ENCODE results near the gene GALNT8. TPM values are rescaled to one million over a fixed set of nuclear protein-coding genes. Genes with fewer than 3 reads are reported as not detected.

Gene GALNT8
- total and polyA plus RNA-seq, 9 of the 15 experiments (the other 6 are each of a cell fraction or from before 2014, with no cell fraction given), result 0.11 to 0.23 (median 0.21) TPM; not detected in 6

DNA sequence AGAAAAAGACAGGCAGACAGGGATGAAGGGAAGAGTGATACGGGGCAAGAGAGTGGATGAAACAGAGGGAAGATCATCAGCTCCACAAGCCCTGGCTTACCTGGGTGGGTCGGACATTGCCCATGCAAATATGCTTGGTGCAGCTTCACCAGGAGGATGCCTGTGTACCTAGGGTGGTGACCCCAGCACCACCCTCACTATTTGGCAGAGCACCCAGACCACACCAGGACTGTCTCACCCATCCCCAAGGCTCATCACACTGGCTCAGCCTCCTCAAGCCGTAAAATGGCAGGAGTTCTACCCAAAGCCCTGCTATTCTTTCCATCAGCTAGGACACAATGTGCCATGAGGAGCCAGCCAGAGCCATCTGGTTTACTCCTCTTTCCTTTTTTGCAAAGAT lies 3.0 kb downstream of the GALNT8 start:
- TF ChIP-seq CXXC5 (CRISPR knock-in tag; IDR thresholded peaks at IDR 0.05), result no peak
- no peak for TF ChIP-seq ZNF707 (CRISPR knock-in tag; conservative IDR thresholded peaks at IDR 0.05)
- TF ChIP-seq, protein P1, sequence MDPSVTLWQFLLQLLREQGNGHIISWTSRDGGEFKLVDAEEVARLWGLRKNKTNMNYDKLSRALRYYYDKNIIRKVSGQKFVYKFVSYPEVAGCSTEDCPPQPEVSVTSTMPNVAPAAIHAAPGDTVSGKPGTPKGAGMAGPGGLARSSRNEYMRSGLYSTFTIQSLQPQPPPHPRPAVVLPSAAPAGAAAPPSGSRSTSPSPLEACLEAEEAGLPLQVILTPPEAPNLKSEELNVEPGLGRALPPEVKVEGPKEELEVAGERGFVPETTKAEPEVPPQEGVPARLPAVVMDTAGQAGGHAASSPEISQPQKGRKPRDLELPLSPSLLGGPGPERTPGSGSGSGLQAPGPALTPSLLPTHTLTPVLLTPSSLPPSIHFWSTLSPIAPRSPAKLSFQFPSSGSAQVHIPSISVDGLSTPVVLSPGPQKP (CRISPR knock-in tag; IDR thresholded peaks at IDR 0.05), result no peak
- TF ChIP-seq, protein P2, sequence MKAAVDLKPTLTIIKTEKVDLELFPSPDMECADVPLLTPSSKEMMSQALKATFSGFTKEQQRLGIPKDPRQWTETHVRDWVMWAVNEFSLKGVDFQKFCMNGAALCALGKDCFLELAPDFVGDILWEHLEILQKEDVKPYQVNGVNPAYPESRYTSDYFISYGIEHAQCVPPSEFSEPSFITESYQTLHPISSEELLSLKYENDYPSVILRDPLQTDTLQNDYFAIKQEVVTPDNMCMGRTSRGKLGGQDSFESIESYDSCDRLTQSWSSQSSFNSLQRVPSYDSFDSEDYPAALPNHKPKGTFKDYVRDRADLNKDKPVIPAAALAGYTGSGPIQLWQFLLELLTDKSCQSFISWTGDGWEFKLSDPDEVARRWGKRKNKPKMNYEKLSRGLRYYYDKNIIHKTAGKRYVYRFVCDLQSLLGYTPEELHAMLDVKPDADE (conservative IDR thresholded peaks at IDR 0.05; ENCODE audit: control insufficient read depth, low read depth, low read length), result no peak
- no peak for TF ChIP-seq NR1H2 (CRISPR knock-in tag; IDR thresholded peaks at IDR 0.05)
- no peak for TF ChIP-seq GTF2A2 (tag; IDR thresholded peaks at IDR 0.05)
- no peak for TF ChIP-seq CREBBP (IDR thresholded peaks at IDR 0.05; ENCODE audit: low read depth, low read length)
- TF ChIP-seq, protein P3, sequence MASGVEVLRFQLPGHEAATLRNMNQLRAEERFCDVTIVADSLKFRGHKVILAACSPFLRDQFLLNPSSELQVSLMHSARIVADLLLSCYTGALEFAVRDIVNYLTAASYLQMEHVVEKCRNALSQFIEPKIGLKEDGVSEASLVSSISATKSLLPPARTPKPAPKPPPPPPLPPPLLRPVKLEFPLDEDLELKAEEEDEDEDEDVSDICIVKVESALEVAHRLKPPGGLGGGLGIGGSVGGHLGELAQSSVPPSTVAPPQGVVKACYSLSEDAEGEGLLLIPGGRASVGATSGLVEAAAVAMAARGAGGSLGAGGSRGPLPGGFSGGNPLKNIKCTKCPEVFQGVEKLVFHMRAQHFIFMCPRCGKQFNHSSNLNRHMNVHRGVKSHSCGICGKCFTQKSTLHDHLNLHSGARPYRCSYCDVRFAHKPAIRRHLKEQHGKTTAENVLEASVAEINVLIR (CRISPR knock-in tag; IDR thresholded peaks at IDR 0.05), result no peak
- TF ChIP-seq KLF6 (CRISPR knock-in tag; IDR thresholded peaks at IDR 0.05; ENCODE audit: borderline replicate concordance), result no peak
- no peak for TF ChIP-seq ZNF124 (CRISPR knock-in tag; IDR thresholded peaks at IDR 0.05)
- no peak for TF ChIP-seq SRSF9 (IDR thresholded peaks at IDR 0.05; ENCODE audit: borderline replicate concordance, low read depth, low read length)
- no peak for TF ChIP-seq HDAC3 (IDR thresholded peaks at IDR 0.05; ENCODE audit: borderline replicate concordance, partially characterized antibody)
- no peak for TF ChIP-seq TRIM24 (IDR thresholded peaks at IDR 0.05)
- TF ChIP-seq, protein P4, sequence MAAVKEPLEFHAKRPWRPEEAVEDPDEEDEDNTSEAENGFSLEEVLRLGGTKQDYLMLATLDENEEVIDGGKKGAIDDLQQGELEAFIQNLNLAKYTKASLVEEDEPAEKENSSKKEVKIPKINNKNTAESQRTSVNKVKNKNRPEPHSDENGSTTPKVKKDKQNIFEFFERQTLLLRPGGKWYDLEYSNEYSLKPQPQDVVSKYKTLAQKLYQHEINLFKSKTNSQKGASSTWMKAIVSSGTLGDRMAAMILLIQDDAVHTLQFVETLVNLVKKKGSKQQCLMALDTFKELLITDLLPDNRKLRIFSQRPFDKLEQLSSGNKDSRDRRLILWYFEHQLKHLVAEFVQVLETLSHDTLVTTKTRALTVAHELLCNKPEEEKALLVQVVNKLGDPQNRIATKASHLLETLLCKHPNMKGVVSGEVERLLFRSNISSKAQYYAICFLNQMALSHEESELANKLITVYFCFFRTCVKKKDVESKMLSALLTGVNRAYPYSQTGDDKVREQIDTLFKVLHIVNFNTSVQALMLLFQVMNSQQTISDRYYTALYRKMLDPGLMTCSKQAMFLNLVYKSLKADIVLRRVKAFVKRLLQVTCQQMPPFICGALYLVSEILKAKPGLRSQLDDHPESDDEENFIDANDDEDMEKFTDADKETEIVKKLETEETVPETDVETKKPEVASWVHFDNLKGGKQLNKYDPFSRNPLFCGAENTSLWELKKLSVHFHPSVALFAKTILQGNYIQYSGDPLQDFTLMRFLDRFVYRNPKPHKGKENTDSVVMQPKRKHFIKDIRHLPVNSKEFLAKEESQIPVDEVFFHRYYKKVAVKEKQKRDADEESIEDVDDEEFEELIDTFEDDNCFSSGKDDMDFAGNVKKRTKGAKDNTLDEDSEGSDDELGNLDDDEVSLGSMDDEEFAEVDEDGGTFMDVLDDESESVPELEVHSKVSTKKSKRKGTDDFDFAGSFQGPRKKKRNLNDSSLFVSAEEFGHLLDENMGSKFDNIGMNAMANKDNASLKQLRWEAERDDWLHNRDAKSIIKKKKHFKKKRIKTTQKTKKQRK (IDR thresholded peaks at IDR 0.05; ENCODE audit: borderline replicate concordance, low read depth, low read length), result no peak
- Histone ChIP-seq H3K9me1 (ENCODE audit: control insufficient read depth, insufficient read depth, low read length) (no peaks in the 10 kb centered on the region), H3K4me2 (ENCODE audit: insufficient read depth, low read length) (no peak overlapping the region), H3K9me3 (replicated peaks; ENCODE audit: control insufficient read depth, insufficient read depth, low read depth, low read length) (no peaks in the 10 kb centered on the region), H2AFZ (ENCODE audit: low read depth, low read length) (no peak overlapping the region), H3K27ac (ENCODE audit: extremely low read depth, low read depth, low read length) (no peak overlapping the region), H3K79me2 (ENCODE audit: control insufficient read depth, insufficient read depth, low read length) (no peaks in the 10 kb centered on the region), H3K9ac (ENCODE audit: insufficient read depth in 1 of 2, low read depth in 2 of 2, low read length in 2 of 2) (no peak overlapping the region), H3K4me3 (no peak overlapping the region), H3K36me3 (ENCODE audit: control insufficient read depth, insufficient read depth, low read length) (no peaks in the 10 kb centered on the region), H3K4me1 (replicated peaks in 1 of 2; ENCODE audit: control insufficient read depth in 2 of 2, insufficient read depth in 2 of 2, low read length in 2 of 2) (no peaks in the 10 kb centered on the region), H3K27me3 (ENCODE audit: control insufficient read depth in 2 of 2, insufficient read depth in 2 of 2, low read length in 2 of 2) (peaks cover 5 to 25% of the 10 kb centered on the region in 2 experiments; a peak in 4 of 5 replicates), H4K20me1 (replicated peaks; ENCODE audit: control insufficient read depth, insufficient read depth, low read length) (no peaks in the 10 kb centered on the region; the same call in 1 of the 2 replicates)
- DNase-seq (ENCODE audit: extremely low read depth in 1 of 4, low spot score in 3 of 4) (no peak), FAIRE-seq (no peak), ATAC-seq (no peak)
- CTCF ChIA-PET (ENCODE audit: low intra/inter-chr PET ratio), result no interaction called here
- no TSS peak for BruUV-seq (replicated peaks)
- intact Hi-C loops (cut with micrococcal nuclease), result no loop called here
- WGBS (ENCODE audit: insufficient coverage, low coverage, missing lambda C conversion rate), result 5% methylated on average over 3 of the region's 3 CpGs
- in situ Hi-C loops (cut with MboI), result no loop called here
- POLR2A ChIA-PET, result no interaction called here

Data from K562 (cell line).